Endodermal cell (in vitro differentiated cells): ENCODE measurements around the gene ZP3. TPM values are rescaled to one million over a fixed set of nuclear protein-coding genes. Genes with fewer than 3 reads are reported as not detected.
"Not testable (repeated sequence)": the region's sequence is repeated elsewhere in the genome, so short reads cannot be mapped to it uniquely, and the experiment has no call there.

Source experiments
- DNase-seq: peaks from one replicate; pipeline ENCODE4 v3.0.0-alpha.2; 2017
- H3K27ac ChIP-seq: 2 replicates; pipeline ENCODE4 v1.5.1; 2013; ENCODE audit warnings: mild to moderate bottlenecking, low read depth, low read length, moderate library complexity
- H3K27me3 ChIP-seq: 2 replicates; pipeline ENCODE4 v1.6.1; 2013; ENCODE audit warnings: mild to moderate bottlenecking, low read length, moderate library complexity; ENCODE audit not compliant: insufficient read depth, control insufficient read depth, poor library complexity, severe bottlenecking
- H3K36me3 ChIP-seq: 2 replicates; pipeline ENCODE4 v1.7.0; 2013; ENCODE audit warnings: mild to moderate bottlenecking, low read length, moderate library complexity; ENCODE audit not compliant: control insufficient read depth, insufficient read depth
- H3K4me1 ChIP-seq: one replicate; pipeline ENCODE4 v1.7.0; 2013; ENCODE audit warnings: low read length; ENCODE audit not compliant: control insufficient read depth, insufficient read depth
- H3K4me3 ChIP-seq: 2 replicates; pipeline ENCODE4 v1.5.1; 2013; ENCODE audit warnings: mild to moderate bottlenecking, low read length, moderate library complexity
- H3K9ac ChIP-seq: 2 replicates; pipeline ENCODE4 v1.6.1; 2013; ENCODE audit warnings: mild to moderate bottlenecking, low read length, moderate library complexity; ENCODE audit not compliant: poor library complexity, severe bottlenecking; ENCODE audit errors: extremely low read depth
- H3K9me3 ChIP-seq: 2 replicates; pipeline ENCODE4 v1.6.1; 2013; ENCODE audit warnings: mild to moderate bottlenecking, low read length, moderate library complexity; ENCODE audit not compliant: control insufficient read depth
- H3K27ac Mint-ChIP-seq: 2 replicates; pipeline ENCODE4 v1.8.0; 2020; ENCODE audit warnings: mixed read lengths
- H3K27me3 Mint-ChIP-seq: 2 replicates; pipeline ENCODE4 v1.8.0; 2021; ENCODE audit warnings: mild to moderate bottlenecking, mixed read lengths; ENCODE audit not compliant: insufficient read depth
- H3K36me3 Mint-ChIP-seq: 2 replicates; pipeline ENCODE4 v1.8.0; 2020; ENCODE audit warnings: low read depth, mixed read lengths
- H3K4me1 Mint-ChIP-seq: 2 replicates; pipeline ENCODE4 v1.8.0; 2020; ENCODE audit warnings: mixed read lengths
- H3K4me3 Mint-ChIP-seq: 2 replicates; pipeline ENCODE4 v1.8.0; 2020; ENCODE audit warnings: mild to moderate bottlenecking, moderate library complexity, mixed read lengths
- H3K9me3 Mint-ChIP-seq: 2 replicates; pipeline ENCODE4 v1.8.0; 2020; ENCODE audit warnings: mild to moderate bottlenecking, mixed read lengths
- WGBS, 2 experiments: methylation state at CpG; one replicate each; pipeline versions ENCODE4 v1.1.5 to v1.1.7; 2013; ENCODE audit warnings: missing lambda C conversion rate in 2 of 2, mixed read lengths in 1 of 2; ENCODE audit not compliant: insufficient coverage in 1 of 2, insufficient read length in 1 of 2; 5-methylcytosine and 5-hydroxymethylcytosine counted together
- total RNA-seq, 2 donors: library from RNA; stranded (reverse); fragmentation: NEBNext Ultra II Directional in 1 of 2; extraction: Animal tissue kit (Norgen Biotek cat#: 25700) in 1 of 2; gene quantifications; 2 replicates in 1 of 2; 3 replicates in 1 of 2; pipeline ENCODE4 v1.2.1, GENCODE V29; 2021

The ZP3 gene
- total RNA-seq, 2 donors from 2014 or later, result 0.53 to 2.3 TPM

- not testable (repeated sequence) for DNase-seq, H3K27me3 ChIP-seq, H3K27me3 Mint-ChIP-seq, H3K4me1 ChIP-seq, H3K4me3 Mint-ChIP-seq, H3K9ac ChIP-seq, H3K4me1 Mint-ChIP-seq, H3K9me3 Mint-ChIP-seq, H3K9me3 ChIP-seq, H3K36me3 ChIP-seq, H3K27ac Mint-ChIP-seq, H3K4me3 ChIP-seq, H3K27ac ChIP-seq
- peaks cover 15% of the 10 kb centered on the region for H3K36me3 Mint-ChIP-seq
- WGBS, 2 experiments, result 96 to 100% methylated on average over 5 to 7 of the region's 11 CpGs
These were observed 54.9 kb downstream of the ZP3 start for GRCh38 chr7:76479628-76480027.

- WGBS, 2 experiments, result 87 to 90% methylated on average over 9 to 22 of the region's 29 CpGs
- H3K27me3 Mint-ChIP-seq, result not testable (repeated sequence)
These were observed 55.9 kb downstream of the ZP3 start for GRCh38 chr7:76480403-76481253.

GRCh38 chr7:76482660-76483059 is 57.9 kb downstream of the ZP3 start:
- DNase-seq, result peak; percentile 22
- H3K27me3 ChIP-seq, H3K4me3 Mint-ChIP-seq, H3K27me3 Mint-ChIP-seq, H3K9me3 ChIP-seq, H3K4me1 Mint-ChIP-seq, H3K4me1 ChIP-seq, H3K36me3 ChIP-seq, H3K9me3 Mint-ChIP-seq, H3K4me3 ChIP-seq, H3K27ac Mint-ChIP-seq, H3K9ac ChIP-seq, H3K27ac ChIP-seq: not testable (repeated sequence)
- WGBS, 2 experiments, result 93 to 94% methylated on average over 9 to 23 of the region's 24 CpGs
- H3K36me3 Mint-ChIP-seq, result peaks cover 15% of the 10 kb centered on the region

More at GRCh38 chr7:76480403-76481253, 55.9 kb downstream of the ZP3 start:
- H3K4me3 Mint-ChIP-seq, H3K36me3 ChIP-seq, H3K27me3 ChIP-seq, H3K4me1 ChIP-seq, H3K4me3 ChIP-seq, H3K9ac ChIP-seq, H3K27ac ChIP-seq, H3K9me3 ChIP-seq, H3K9me3 Mint-ChIP-seq, H3K27ac Mint-ChIP-seq, H3K4me1 Mint-ChIP-seq: not testable (repeated sequence)
- H3K36me3 Mint-ChIP-seq, result peaks cover 15% of the 10 kb centered on the region
- DNase-seq, result peak; percentile 38

- H3K36me3 ChIP-seq, H3K27ac ChIP-seq, H3K4me1 ChIP-seq, H3K27me3 ChIP-seq, H3K27me3 Mint-ChIP-seq, H3K9me3 ChIP-seq, H3K9me3 Mint-ChIP-seq, H3K27ac Mint-ChIP-seq, H3K9ac ChIP-seq, H3K4me1 Mint-ChIP-seq, H3K4me3 ChIP-seq, H3K4me3 Mint-ChIP-seq: not testable (repeated sequence)
- H3K36me3 Mint-ChIP-seq, result peaks cover 15% of the 10 kb centered on the region
- DNase-seq, result peak; percentile 10
- 98 to 100% methylated on average over 2 to 15 of the region's 17 CpGs for WGBS, 2 experiments
These were observed 58.3 kb downstream of the ZP3 start for GRCh38 chr7:76483081-76483480.

GRCh38 chr7:76484456-76484855 is 59.7 kb downstream of the ZP3 start:
- not testable (repeated sequence) for H3K9me3 Mint-ChIP-seq, H3K27me3 Mint-ChIP-seq, H3K4me3 ChIP-seq, H3K36me3 ChIP-seq, H3K9me3 ChIP-seq, H3K4me1 ChIP-seq, H3K4me1 Mint-ChIP-seq, H3K27ac ChIP-seq, H3K4me3 Mint-ChIP-seq, H3K27me3 ChIP-seq, H3K9ac ChIP-seq, H3K27ac Mint-ChIP-seq
- DNase-seq, result peak; percentile 16
- H3K36me3 Mint-ChIP-seq, result peaks cover 15% of the 10 kb centered on the region
- WGBS, 2 experiments, result 99% methylated on average over 6 of the region's 12 CpGs; no CpG with 5 or more reads in 1 of the 2 experiments

- not testable (repeated sequence) for H3K27ac Mint-ChIP-seq, H3K4me3 ChIP-seq, H3K9me3 ChIP-seq, H3K27me3 Mint-ChIP-seq, H3K4me1 ChIP-seq, H3K9me3 Mint-ChIP-seq, H3K27me3 ChIP-seq, H3K4me1 Mint-ChIP-seq, H3K9ac ChIP-seq, H3K36me3 ChIP-seq, H3K4me3 Mint-ChIP-seq, DNase-seq, H3K27ac ChIP-seq
- H3K36me3 Mint-ChIP-seq, result peaks cover 15% of the 10 kb centered on the region
- 47% methylated on average over 5 of the region's 20 CpGs; no CpG with 5 or more reads in 1 of the 2 experiments for WGBS, 2 experiments
These were observed 61.3 kb downstream of the ZP3 start for GRCh38 chr7:76485822-76486610.
